Tibial artery (tissue), 4 donors: ENCODE measurements around the gene NUDCD2.

ENCODE experiments used
- DNase-seq, 2 donors: peaks; one replicate each; pipeline ENCODE4 v3.0.0-alpha.2; 2019
- H3K27ac ChIP-seq, 2 donors: fragments of 200-600 bp; sonication (generic) in 1 of 2; 1 replicate in 1 of 2; 2 replicates in 1 of 2; pipeline ENCODE4 v1.5.1; 2018 to 2019; ENCODE audit warnings: mild to moderate bottlenecking in 1 of 2
- H3K27me3 ChIP-seq, 2 donors: fragments of 200-600 bp; sonication (generic) in 1 of 2; one replicate each; pipeline versions ENCODE4 v1.5.1 to v1.6.0; 2016 to 2019
- H3K36me3 ChIP-seq, 3 donors: fragments of 200-600 bp; sonication (generic) in 2 of 3; one replicate each; pipeline ENCODE4 v1.5.1; 2016 to 2019; ENCODE audit warnings: mild to moderate bottlenecking in 2 of 3
- H3K4me1 ChIP-seq, 4 donors: fragments of 200-600 bp; sonication (generic) in 2 of 4; 1 replicate in 3 of 4; 2 replicates in 1 of 4; pipeline ENCODE4 v1.5.1; 2016 to 2019
- H3K4me3 ChIP-seq, 2 donors: fragments of 200-600 bp; sonication (generic) in 1 of 2; 1 replicate in 1 of 2; 2 replicates in 1 of 2; pipeline ENCODE4 v1.5.1; 2018 to 2019; ENCODE audit warnings: mild to moderate bottlenecking in 2 of 2
- H3K9me3 ChIP-seq, 3 donors: fragments of 200-600 bp; sonication (generic) in 1 of 3; one replicate each; pipeline ENCODE4 v1.5.1; 2016 to 2019
- intact Hi-C: fragments of 100-400 bp; cut with DNase I; formaldehyde crosslinking; loops from one replicate; pipeline ENCODE4 v1.15.0; 2023; ENCODE audit warnings: low total_unique reads
- TF ChIP-seq, protein P1 (sequence below), 2 experiments: fragments of 200-600 bp in 1 of 2; fragments of 450-650 bp in 1 of 2; IDR thresholded peaks; one replicate each; pipeline ENCODE4 v1.5.1; 2017 to 2019; ENCODE audit warnings: antibody characterized with exemption in 2 of 2, mild to moderate bottlenecking in 1 of 2, moderate library complexity in 1 of 2

Gene NUDCD2

DNA sequence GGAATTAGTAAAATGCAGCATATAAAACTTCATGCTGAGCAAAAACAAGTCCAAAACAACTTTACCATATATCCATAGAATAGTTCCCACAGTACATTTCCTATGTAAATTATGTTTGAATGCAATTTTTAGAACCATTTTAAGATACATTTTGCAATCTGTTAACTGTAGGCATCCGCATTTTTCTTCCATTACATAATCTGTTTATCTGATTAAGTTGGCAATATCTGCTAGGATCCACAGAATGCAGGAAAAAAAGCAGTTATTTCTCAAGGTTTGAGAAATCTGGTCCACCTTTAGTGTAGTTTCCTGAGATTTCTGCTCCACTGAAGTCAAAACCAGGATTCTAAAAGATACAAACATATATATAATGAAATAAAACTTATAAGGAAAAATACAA, 6.2 kb downstream of the NUDCD2 start:
- intact Hi-C loops: no loop called here
- Histone ChIP-seq H3K9me3 (no peaks in the 10 kb centered on the region), H3K4me1 (peaks cover 0 to 18% (median under 1%) of the 10 kb centered on the region in 4 donors), H3K4me3 (no peak overlapping the region), H3K36me3 (peaks cover 25 to 43% (median 32%) of the 10 kb centered on the region in 3 donors), H3K27ac (no peak overlapping the region), H3K27me3 (no peaks in the 10 kb centered on the region)
- TF ChIP-seq, protein P1, sequence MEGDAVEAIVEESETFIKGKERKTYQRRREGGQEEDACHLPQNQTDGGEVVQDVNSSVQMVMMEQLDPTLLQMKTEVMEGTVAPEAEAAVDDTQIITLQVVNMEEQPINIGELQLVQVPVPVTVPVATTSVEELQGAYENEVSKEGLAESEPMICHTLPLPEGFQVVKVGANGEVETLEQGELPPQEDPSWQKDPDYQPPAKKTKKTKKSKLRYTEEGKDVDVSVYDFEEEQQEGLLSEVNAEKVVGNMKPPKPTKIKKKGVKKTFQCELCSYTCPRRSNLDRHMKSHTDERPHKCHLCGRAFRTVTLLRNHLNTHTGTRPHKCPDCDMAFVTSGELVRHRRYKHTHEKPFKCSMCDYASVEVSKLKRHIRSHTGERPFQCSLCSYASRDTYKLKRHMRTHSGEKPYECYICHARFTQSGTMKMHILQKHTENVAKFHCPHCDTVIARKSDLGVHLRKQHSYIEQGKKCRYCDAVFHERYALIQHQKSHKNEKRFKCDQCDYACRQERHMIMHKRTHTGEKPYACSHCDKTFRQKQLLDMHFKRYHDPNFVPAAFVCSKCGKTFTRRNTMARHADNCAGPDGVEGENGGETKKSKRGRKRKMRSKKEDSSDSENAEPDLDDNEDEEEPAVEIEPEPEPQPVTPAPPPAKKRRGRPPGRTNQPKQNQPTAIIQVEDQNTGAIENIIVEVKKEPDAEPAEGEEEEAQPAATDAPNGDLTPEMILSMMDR (IDR thresholded peaks at IDR 0.05): no peak
- no peak for DNase-seq

DNA sequence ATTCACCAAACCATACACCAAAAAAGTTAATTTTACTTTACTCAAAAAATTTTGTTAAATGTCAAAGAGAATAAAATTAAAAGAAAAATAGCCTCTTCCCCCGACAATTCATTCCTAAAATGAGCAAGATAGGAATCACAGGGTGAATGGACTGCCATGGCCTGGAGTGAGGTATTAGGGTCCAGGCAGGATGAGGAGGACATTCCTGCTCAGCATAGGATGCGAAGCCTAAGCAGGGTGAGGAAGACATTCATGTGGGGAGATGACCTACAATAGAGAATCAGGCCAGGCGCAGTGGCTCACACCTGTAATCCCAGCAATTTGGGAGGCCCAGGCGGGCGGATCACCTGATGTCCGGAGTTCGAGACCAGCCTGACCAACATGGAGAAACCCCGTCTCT, 8.4 kb downstream of the NUDCD2 start:
- no peak overlapping the region for H3K27ac ChIP-seq

DNA sequence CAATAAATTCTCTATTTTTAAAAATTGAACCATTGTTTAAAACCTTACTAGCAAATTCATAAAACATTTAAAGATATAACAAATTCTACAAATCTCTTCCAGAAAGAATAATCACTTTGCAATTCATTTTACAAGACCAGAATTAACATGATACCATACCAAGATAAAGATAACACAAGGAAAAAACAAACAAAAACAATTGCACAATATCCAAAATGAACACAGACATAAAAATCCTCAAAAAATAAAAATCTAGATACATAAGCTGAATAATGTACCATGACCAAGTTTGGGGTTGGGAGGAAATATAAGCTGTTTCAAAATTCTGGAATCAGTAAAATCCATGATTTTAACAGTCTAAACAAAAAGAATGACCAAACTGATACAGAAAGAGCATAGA, 11.4 kb downstream of the NUDCD2 start:
- DNase-seq: no peak
- peaks cover 0 to 5% (median 0%) of the 10 kb centered on the region in 4 donors for H3K4me1 ChIP-seq
- no peak overlapping the region for H3K4me3 ChIP-seq
- TF ChIP-seq, protein P1 (IDR thresholded peaks at IDR 0.05): no peak
- H3K9me3 ChIP-seq: no peaks in the 10 kb centered on the region
- H3K36me3 ChIP-seq: peaks cover 53 to 66% (median 55%) of the 10 kb centered on the region in 3 donors
- intact Hi-C loops: no loop called here
- H3K27ac ChIP-seq: no peak overlapping the region
- no peaks in the 10 kb centered on the region for H3K27me3 ChIP-seq

More for the DNA sequence above, 8.4 kb downstream of the NUDCD2 start:
- peaks cover 38 to 55% (median 44%) of the 10 kb centered on the region in 3 donors for H3K36me3 ChIP-seq
- H3K27me3 ChIP-seq: no peaks in the 10 kb centered on the region
- no peaks in the 10 kb centered on the region for H3K9me3 ChIP-seq
- TF ChIP-seq, protein P1 (IDR thresholded peaks at IDR 0.05): no peak
- no peak overlapping the region for H3K4me3 ChIP-seq
- intact Hi-C loops: no loop called here
- no peak for DNase-seq
- H3K4me1 ChIP-seq: peaks cover 0 to 9% (median 0%) of the 10 kb centered on the region in 4 donors

DNA sequence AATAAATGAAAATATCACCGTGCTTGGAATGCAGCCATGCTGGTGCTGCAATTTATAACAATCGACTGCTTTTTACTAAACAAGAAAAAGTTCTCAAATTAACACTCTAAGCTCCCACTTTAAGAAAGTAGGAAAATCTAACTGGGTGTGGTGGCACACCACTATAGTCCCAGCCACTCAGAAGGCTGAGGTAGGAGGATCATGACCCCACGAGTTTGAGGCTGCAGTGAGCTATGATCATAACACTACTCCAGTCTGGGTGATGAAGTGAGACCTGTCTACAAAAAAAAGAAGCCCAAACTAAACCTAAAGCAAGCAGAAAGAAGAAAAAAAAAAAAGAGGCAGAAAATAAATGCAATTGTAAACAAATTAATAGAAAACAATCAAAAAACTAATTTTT, 12.0 kb downstream of the NUDCD2 start:
- TF ChIP-seq, protein P1 (IDR thresholded peaks at IDR 0.05): no peak
- H3K4me1 ChIP-seq: no peaks in the 10 kb centered on the region
- H3K9me3 ChIP-seq: no peaks in the 10 kb centered on the region
- no peak overlapping the region for H3K4me3 ChIP-seq
- intact Hi-C loops: no loop called here
- H3K36me3 ChIP-seq: peaks cover 57 to 66% (median 61%) of the 10 kb centered on the region in 3 donors
- no peaks in the 10 kb centered on the region for H3K27me3 ChIP-seq
- H3K27ac ChIP-seq: no peak overlapping the region
- no peak for DNase-seq

DNA sequence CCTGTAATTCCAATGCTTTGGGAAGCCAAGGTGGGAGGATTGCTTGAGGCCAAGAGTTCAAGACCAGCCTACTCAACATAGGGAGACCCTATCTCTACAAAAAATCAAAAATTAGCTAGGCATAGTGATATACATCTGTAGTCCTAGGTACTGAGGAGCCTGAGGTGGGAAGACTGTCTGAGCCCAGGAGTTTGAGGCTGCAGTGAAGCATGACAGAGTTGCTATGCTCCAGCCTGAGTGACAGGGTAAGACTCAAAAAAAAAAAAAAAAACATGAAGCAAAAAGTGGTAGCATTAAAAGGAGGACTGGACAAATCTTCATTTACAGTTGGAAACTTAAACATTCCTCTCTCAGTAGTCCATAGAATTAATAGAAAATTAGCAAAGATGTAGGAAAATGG, 12.7 kb downstream of the NUDCD2 start:
- TF ChIP-seq, protein P1 (IDR thresholded peaks at IDR 0.05): no peak
- DNase-seq: no peak
- Histone ChIP-seq H3K27me3 (no peaks in the 10 kb centered on the region), H3K4me1 (no peaks in the 10 kb centered on the region), H3K27ac (no peak overlapping the region), H3K4me3 (no peak overlapping the region), H3K36me3 (peaks cover 63 to 69% (median 68%) of the 10 kb centered on the region in 3 donors), H3K9me3 (no peaks in the 10 kb centered on the region)
- intact Hi-C loops: no loop called here

DNA sequence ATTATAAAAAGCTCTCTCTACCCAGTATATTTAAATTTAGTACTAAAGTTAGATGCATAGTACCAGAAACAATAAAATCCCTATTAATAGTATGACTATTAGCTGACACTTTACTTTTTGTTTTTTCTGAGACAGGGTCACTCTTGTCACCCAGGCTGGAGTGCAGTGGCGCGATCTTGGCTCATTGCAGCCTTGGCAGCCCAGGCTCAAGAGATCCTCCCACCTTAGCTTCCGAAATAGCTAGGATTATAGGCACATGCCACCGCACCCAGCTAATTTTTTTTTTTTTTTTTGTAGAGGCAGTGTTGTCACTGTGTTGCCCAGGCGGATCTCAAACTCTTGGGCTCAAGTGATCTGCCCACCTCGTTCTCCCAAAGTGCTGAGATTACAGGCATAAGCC, 14.6 kb downstream of the NUDCD2 start:
- Histone ChIP-seq H3K4me1 (peaks cover 0 to 3% (median 0%) of the 10 kb centered on the region in 4 donors), H3K36me3 (peaks cover 63 to 65% (median 64%) of the 10 kb centered on the region in 3 donors), H3K27ac (no peak overlapping the region), H3K27me3 (no peaks in the 10 kb centered on the region), H3K9me3 (no peaks in the 10 kb centered on the region), H3K4me3 (no peak overlapping the region)
- TF ChIP-seq, protein P1 (IDR thresholded peaks at IDR 0.05): no peak
- intact Hi-C loops: no loop called here
- no peak for DNase-seq
